PC-3 (cell line): ENCODE measurements around the gene PHAF1. TPM values are rescaled to one million over a fixed set of nuclear protein-coding genes. Genes with fewer than 3 reads are reported as not detected.
A peak's percentile ranks its signal among the peaks of the same experiment; 100 is the strongest.

Source experiments
- ATAC-seq: fragments of 200-7000 bp; cut with Tn5 transposase; 2 replicates; pipeline ENCODE4 v1.9.1; 2020; ENCODE audit warnings: mild to moderate bottlenecking, moderate library complexity
- BruUV-seq: library from RNA; stranded (reverse); fragments of 400-500 nt; replicated peaks from 2 replicates; lab custom pipeline; 2021; lab: Mats Ljungman, UMichigan
- CTCF ChIA-PET: fragments of 300-600 bp; sonication (Branson Sonifier 250); formaldehyde crosslinking; loops from one replicate; lab custom pipeline; 2022; ENCODE audit warnings: antibody characterized with exemption; lab: Charles Lee
- POLR2A ChIA-PET: fragments of 300-600 bp; sonication (Branson Sonifier 250); formaldehyde crosslinking; loops from one replicate; lab custom pipeline; 2022; ENCODE audit warnings: antibody characterized with exemption; ENCODE audit not compliant: unreplicated experiment; lab: Charles Lee
- DNase-seq: peaks from one replicate; pipeline ENCODE4 v3.0.0-alpha.2; 2015
- H2AFZ ChIP-seq: fragments of 300-600 bp; sonication (generic); 2 replicates; pipeline ENCODE4 v1.6.0; 2016; ENCODE audit warnings: antibody characterized with exemption, low read length
- H3F3A ChIP-seq: fragments of 300-600 bp; sonication (generic); one replicate; pipeline ENCODE4 v1.6.0; 2017; ENCODE audit warnings: antibody characterized with exemption, low read length, control low read depth, mild to moderate bottlenecking; ENCODE audit not compliant: unreplicated experiment
- H3K27ac ChIP-seq: fragments of 300-600 bp; sonication (generic); 2 replicates; pipeline ENCODE4 v1.5.1; 2016; ENCODE audit warnings: mild to moderate bottlenecking, low read length
- H3K27me3 ChIP-seq: fragments of 300-600 bp; sonication (generic); 2 replicates; pipeline ENCODE4 v1.6.1; 2016; ENCODE audit warnings: low read length, mixed read lengths
- H3K36me3 ChIP-seq: fragments of 300-600 bp; sonication (generic); 2 replicates; pipeline ENCODE4 v1.6.1; 2016; ENCODE audit warnings: low read depth, mixed run types, low read length, mixed read lengths
- H3K4me1 ChIP-seq: fragments of 300-600 bp; sonication (generic); 2 replicates; pipeline ENCODE4 v1.5.1; 2016; ENCODE audit warnings: low read length; ENCODE audit not compliant: insufficient read depth
- H3K4me2 ChIP-seq: fragments of 300-600 bp; sonication (generic); 2 replicates; pipeline ENCODE4 v1.6.0; 2016; ENCODE audit warnings: low read length
- H3K4me3 ChIP-seq: fragments of 300-600 bp; sonication (generic); 2 replicates; pipeline ENCODE4 v1.5.1; 2016; ENCODE audit warnings: mild to moderate bottlenecking, low read length, mixed read lengths
- H3K79me2 ChIP-seq: fragments of 300-600 bp; sonication (generic); 2 replicates; pipeline ENCODE4 v1.6.1; 2017; ENCODE audit warnings: low read length, mixed read lengths
- H3K9ac ChIP-seq: fragments of 300-600 bp; sonication (generic); 2 replicates; pipeline ENCODE4 v1.6.0; 2016; ENCODE audit warnings: mild to moderate bottlenecking, low read length
- H3K9me2 ChIP-seq: fragments of 300-600 bp; sonication (generic); replicated peaks from 2 replicates; pipeline ENCODE4 v1.6.1; 2016; ENCODE audit warnings: mixed run types, low read length, mixed read lengths
- H3K9me3 ChIP-seq: fragments of 300-600 bp; sonication (generic); 2 replicates; pipeline ENCODE4 v1.6.1; 2016; ENCODE audit warnings: low read length, mixed read lengths
- H4K20me1 ChIP-seq: fragments of 300-600 bp; sonication (generic); 2 replicates; pipeline ENCODE4 v1.6.1; 2016; ENCODE audit warnings: low read length, mixed read lengths
- CTCF ChIP-seq: fragments of 300-600 bp; sonication (generic); conservative IDR thresholded peaks from 2 replicates; pipeline ENCODE4 v1.5.1; 2017; ENCODE audit warnings: antibody characterized with exemption, low read depth, mild to moderate bottlenecking, low read length
- EZH2 ChIP-seq: fragments of 300-600 bp; sonication (generic); IDR thresholded peaks from one replicate; pipeline ENCODE4 v1.6.1; 2017; ENCODE audit warnings: antibody characterized with exemption, mild to moderate bottlenecking, low read length; ENCODE audit not compliant: unreplicated experiment
- EZH2phosphoT487 ChIP-seq: fragments of 300-600 bp; sonication (generic); IDR thresholded peaks from 2 replicates; pipeline ENCODE4 v1.6.1; 2018; ENCODE audit warnings: mild to moderate bottlenecking, antibody characterized with exemption, low read length, borderline replicate concordance
- intact Hi-C: fragments of 100-400 bp; cut with micrococcal nuclease; formaldehyde crosslinking; loops from 2 replicates; pipeline ENCODE4 v1.9.0; 2023
- total RNA-seq: library from RNA; depleted of rRNA; stranded (reverse); fragments of >200 nt; gene quantifications from 2 replicates; pipeline ENCODE4 v1.2.3, GENCODE V29; 2014

Gene PHAF1
- total RNA-seq, 1 experiment from 2014 or later, result 18.8 TPM

- BruUV-seq, result no TSS peak
- POLR2A ChIA-PET, result no interaction called here
- Histone ChIP-seq H4K20me1 (no peaks in the 10 kb centered on the region), H3K4me1 (no peaks in the 10 kb centered on the region), H3K9me2 (no peaks in the 10 kb centered on the region), H3K27me3 (no peaks in the 10 kb centered on the region), H3K4me3 (no peak overlapping the region), H2AFZ (no peak overlapping the region), H3K27ac (no peak overlapping the region), H3F3A (no peaks in the 10 kb centered on the region), H3K9me3 (no peaks in the 10 kb centered on the region), H3K4me2 (no peak overlapping the region), H3K36me3 (no peaks in the 10 kb centered on the region; the same call in 1 of the 2 replicates), H3K79me2 (no peaks in the 10 kb centered on the region), H3K9ac (no peak overlapping the region)
- intact Hi-C loops, result no loop called here
- ATAC-seq, result no peak
- DNase-seq, result no peak
- TF ChIP-seq EZH2phosphoT487, result no peak
- no peak for TF ChIP-seq CTCF
- TF ChIP-seq EZH2, result no peak
- CTCF ChIA-PET, result no interaction called here
Observed at GRCh38 chr16:67149276-67150046, 39.7 kb downstream of the PHAF1 start.

- Histone ChIP-seq H3K79me2 (no peaks in the 10 kb centered on the region), H3K9ac (peak overlapping the region; percentile 50)
Observed at GRCh38 chr16:67150047-67150832, 40.5 kb downstream of the PHAF1 start.

More at GRCh38 chr16:67150047-67150832, 40.5 kb downstream of the PHAF1 start:
- Histone ChIP-seq H3K4me2 (peak overlapping the region; percentile 90), H3K9me3 (no peaks in the 10 kb centered on the region), H3K4me3 (peak overlapping the region; percentile 74), H3K27ac (no peak overlapping the region), H3F3A (no peaks in the 10 kb centered on the region), H2AFZ (peak overlapping the region; percentile 83), H3K27me3 (no peaks in the 10 kb centered on the region), H3K9me2 (no peaks in the 10 kb centered on the region), H3K36me3 (no peaks in the 10 kb centered on the region; the same call in 1 of the 2 replicates), H4K20me1 (no peaks in the 10 kb centered on the region), H3K4me1 (no peaks in the 10 kb centered on the region)
- no peak for DNase-seq
- BruUV-seq, result no TSS peak
- ChIA-PET CTCF (interaction anchor here (0.7 kb wide), 1 partner anchor 132 kb away, joined by 3 read pairs; no protein-coding TSS in a partner anchor), POLR2A (interaction anchor here (0.7 kb wide), 1 partner anchor 20 kb away, joined by 3 read pairs; the partner anchor contains the start of gene NOL3)
- intact Hi-C loops, result no loop called here
- ATAC-seq, result peak; percentile 40
- TF ChIP-seq CTCF (no peak), EZH2 (no peak), EZH2phosphoT487 (no peak)
